ENCODE data around the gene RAX. TPM values are rescaled to one million over a fixed set of nuclear protein-coding genes. Genes with fewer than 3 reads are reported as not detected.

Gene RAX
- total RNA-seq, 2 donors from 2014 or later, result not detected

GRCh38 chr18:59279722-59280121 lies 6.5 kb upstream of the RAX start:
- no peaks in the 10 kb centered on the region for H3K4me1 ChIP-seq (ENCODE audit: control insufficient read depth in 1 of 2, low read depth in 2 of 2)
- ATAC-seq (ENCODE audit: insufficient number of reproducible peaks, low FRiP score, low read depth), result peak; percentile 36
- H3K36me3 ChIP-seq, result no peaks in the 10 kb centered on the region
- H3K9me3 ChIP-seq, result no peaks in the 10 kb centered on the region
- DNase-seq (ENCODE audit: low spot score), result no peak
- H3K27me3 ChIP-seq (replicated peaks; ENCODE audit: insufficient read depth), result no peaks in the 10 kb centered on the region
- TF ChIP-seq, protein P1, sequence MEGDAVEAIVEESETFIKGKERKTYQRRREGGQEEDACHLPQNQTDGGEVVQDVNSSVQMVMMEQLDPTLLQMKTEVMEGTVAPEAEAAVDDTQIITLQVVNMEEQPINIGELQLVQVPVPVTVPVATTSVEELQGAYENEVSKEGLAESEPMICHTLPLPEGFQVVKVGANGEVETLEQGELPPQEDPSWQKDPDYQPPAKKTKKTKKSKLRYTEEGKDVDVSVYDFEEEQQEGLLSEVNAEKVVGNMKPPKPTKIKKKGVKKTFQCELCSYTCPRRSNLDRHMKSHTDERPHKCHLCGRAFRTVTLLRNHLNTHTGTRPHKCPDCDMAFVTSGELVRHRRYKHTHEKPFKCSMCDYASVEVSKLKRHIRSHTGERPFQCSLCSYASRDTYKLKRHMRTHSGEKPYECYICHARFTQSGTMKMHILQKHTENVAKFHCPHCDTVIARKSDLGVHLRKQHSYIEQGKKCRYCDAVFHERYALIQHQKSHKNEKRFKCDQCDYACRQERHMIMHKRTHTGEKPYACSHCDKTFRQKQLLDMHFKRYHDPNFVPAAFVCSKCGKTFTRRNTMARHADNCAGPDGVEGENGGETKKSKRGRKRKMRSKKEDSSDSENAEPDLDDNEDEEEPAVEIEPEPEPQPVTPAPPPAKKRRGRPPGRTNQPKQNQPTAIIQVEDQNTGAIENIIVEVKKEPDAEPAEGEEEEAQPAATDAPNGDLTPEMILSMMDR (IDR thresholded peaks at IDR 0.05), result no peak
- no peak overlapping the region for H3K27ac ChIP-seq
- H3K4me3 ChIP-seq, result no peak overlapping the region

DNA sequence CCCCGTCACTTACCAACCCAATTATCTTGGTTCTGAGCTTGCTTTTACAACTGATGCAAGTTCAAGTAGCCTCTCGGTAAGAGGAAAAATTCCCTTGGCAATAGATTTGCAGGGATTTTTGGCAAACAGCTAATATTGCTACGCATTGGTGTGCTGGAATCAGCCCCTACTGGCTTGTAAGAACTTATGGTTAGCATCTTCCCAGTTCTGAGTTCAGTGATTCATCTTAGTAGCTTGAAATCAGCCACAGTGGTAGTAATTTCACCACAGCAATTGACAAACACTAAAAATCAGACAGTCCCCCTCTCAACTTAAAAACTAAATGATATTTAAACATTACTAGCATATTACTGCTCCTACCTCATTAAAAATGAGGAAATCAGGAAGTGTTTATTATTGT lies 5.9 kb upstream of the RAX start:
- Histone ChIP-seq H3K9me3 (no peaks in the 10 kb centered on the region), H3K27me3 (replicated peaks; ENCODE audit: insufficient read depth) (peaks cover 4% of the 10 kb centered on the region), H3K36me3 (no peaks in the 10 kb centered on the region), H3K4me3 (no peak overlapping the region), H3K4me1 (ENCODE audit: control insufficient read depth in 1 of 2, low read depth in 2 of 2) (no peaks in the 10 kb centered on the region), H3K27ac (no peak overlapping the region)
- DNase-seq (ENCODE audit: low spot score) (no peak), ATAC-seq (ENCODE audit: insufficient number of reproducible peaks, low FRiP score, low read depth) (no peak)
- TF ChIP-seq, protein P1 (IDR thresholded peaks at IDR 0.05), result no peak

GRCh38 chr18:59278793-59279192 lies 5.5 kb upstream of the RAX start:
- DNase-seq (ENCODE audit: low spot score), result no peak
- Histone ChIP-seq H3K27me3 (replicated peaks; ENCODE audit: insufficient read depth) (peaks cover 8% of the 10 kb centered on the region), H3K27ac (no peak overlapping the region), H3K9me3 (no peaks in the 10 kb centered on the region), H3K36me3 (no peaks in the 10 kb centered on the region), H3K4me1 (ENCODE audit: control insufficient read depth in 1 of 2, low read depth in 2 of 2) (peaks cover 0 to 4% of the 10 kb centered on the region in 2 donors), H3K4me3 (no peak overlapping the region)
- TF ChIP-seq, protein P1 (IDR thresholded peaks at IDR 0.05), result no peak
- ATAC-seq (ENCODE audit: insufficient number of reproducible peaks, low FRiP score, low read depth), result no peak

DNA sequence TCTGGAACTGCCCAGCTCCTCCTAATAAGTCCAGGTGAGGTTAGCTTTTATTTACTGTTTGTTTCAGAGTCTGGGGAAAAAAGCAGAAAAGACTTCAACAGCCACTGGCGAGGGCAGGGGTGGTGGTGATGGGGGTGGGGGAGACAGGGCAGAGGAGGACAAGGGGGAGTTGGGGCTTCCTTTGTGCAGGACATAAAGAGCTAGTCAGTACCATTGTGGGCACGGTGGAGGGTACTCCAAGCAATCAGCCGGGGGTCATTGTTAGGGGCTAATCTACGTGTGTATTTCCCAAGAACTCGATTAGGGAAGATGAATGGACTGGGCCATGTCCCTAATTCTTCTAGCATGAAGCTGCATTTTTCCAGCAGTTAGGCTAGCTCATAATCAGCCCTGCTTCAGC lies 2.8 kb upstream of the RAX start:
- Histone ChIP-seq H3K9me3 (no peaks in the 10 kb centered on the region), H3K36me3 (no peaks in the 10 kb centered on the region), H3K4me3 (no peak overlapping the region), H3K4me1 (ENCODE audit: control insufficient read depth in 1 of 2, low read depth in 2 of 2) (peaks cover 6 to 22% of the 10 kb centered on the region in 2 donors), H3K27me3 (replicated peaks; ENCODE audit: insufficient read depth) (peaks cover 24% of the 10 kb centered on the region), H3K27ac (no peak overlapping the region)
- DNase-seq (ENCODE audit: low spot score) (no peak), ATAC-seq (ENCODE audit: insufficient number of reproducible peaks, low FRiP score, low read depth) (no peak)
- TF ChIP-seq, protein P1 (IDR thresholded peaks at IDR 0.05), result no peak

GRCh38 chr18:59275406-59275949 lies 2.2 kb upstream of the RAX start:
- H3K36me3 ChIP-seq, result no peaks in the 10 kb centered on the region
- TF ChIP-seq, protein P1 (IDR thresholded peaks at IDR 0.05), result no peak
- no peak overlapping the region for H3K4me3 ChIP-seq
- H3K4me1 ChIP-seq (ENCODE audit: control insufficient read depth in 1 of 2, low read depth in 2 of 2), result peaks cover 6 to 22% of the 10 kb centered on the region in 2 donors
- no peak for DNase-seq (ENCODE audit: low spot score)
- H3K9me3 ChIP-seq, result no peaks in the 10 kb centered on the region
- H3K27me3 ChIP-seq (replicated peaks; ENCODE audit: insufficient read depth), result peaks cover 28% of the 10 kb centered on the region
- no peak overlapping the region for H3K27ac ChIP-seq
- no peak for ATAC-seq (ENCODE audit: insufficient number of reproducible peaks, low FRiP score, low read depth)

Measured in thoracic aorta (tissue), 2 donors.